Measurements from ENCODE around the gene POLG.

The POLG gene

DNA sequence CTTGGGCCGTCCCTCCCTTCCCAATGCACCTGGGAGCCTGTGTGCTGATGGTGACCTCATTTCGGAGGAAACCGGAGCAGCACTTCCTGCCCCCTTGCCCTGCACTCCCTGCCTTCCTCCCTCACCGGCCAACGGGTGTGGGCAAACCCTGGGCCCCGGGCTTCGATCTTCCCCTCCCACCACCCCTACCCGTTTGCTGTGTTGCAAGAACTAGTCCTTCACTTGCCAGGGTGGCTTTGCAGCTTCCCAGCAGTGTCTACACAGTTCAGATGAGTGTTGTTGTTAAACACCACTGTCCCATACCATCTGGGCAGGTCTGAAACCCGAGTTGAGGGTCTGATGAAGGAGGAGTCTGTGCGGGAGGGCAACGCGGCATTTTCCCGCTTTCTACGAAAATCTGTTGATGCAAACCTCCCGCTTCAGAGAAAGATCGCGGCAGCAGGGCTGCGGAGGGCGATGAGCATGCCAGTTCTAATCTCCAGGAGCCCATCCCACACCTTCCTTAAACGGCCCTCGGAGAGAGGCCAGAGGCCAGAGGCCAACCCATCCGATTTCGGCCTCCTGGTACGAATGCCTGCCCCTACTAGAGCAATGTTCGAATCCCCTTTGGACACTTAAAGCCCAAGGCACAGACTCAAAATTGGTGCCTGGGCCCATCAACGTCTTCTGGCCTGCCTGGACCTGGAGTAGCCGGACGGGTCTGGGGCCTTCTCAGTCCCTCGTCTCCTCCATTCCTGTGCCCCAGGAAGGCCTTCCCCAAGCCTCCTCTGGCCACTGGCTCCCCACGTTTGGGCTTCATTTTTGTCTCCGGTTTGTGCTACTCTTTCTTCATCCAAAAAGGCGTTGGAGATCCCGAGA lies 35.7 kb upstream of the POLG start:
- Histone ChIP-seq H3K18ac (ENCODE audit: low read length) (no peak overlapping the region), H4K12ac (ENCODE audit: low read depth, low read length) (no peak overlapping the region), H4K91ac (ENCODE audit: low read depth, low read length) (no peak overlapping the region), H3K9me3 (ENCODE audit: insufficient read depth, low read depth, low read length) (peaks cover 18% of the 10 kb centered on the region), H3K4me1 (ENCODE audit: control insufficient read depth in 1 of 2, insufficient read depth in 2 of 2, low read length in 2 of 2) (peaks cover 0 to 8% of the 10 kb centered on the region in 2 experiments), H3K79me2 (ENCODE audit: control insufficient read depth, insufficient read depth, low read length, poor library complexity) (no peaks in the 10 kb centered on the region), H3K27me3 (ENCODE audit: insufficient read depth, low read length) (peaks cover 97% of the 10 kb centered on the region), H4K8ac (ENCODE audit: low read depth, low read length) (no peak overlapping the region), H2BK12ac (ENCODE audit: low read length) (no peak overlapping the region), H3K23ac (ENCODE audit: low read length) (no peak overlapping the region), H3K4ac (ENCODE audit: low read depth, low read length) (no peak overlapping the region), H3K9ac (ENCODE audit: low read length) (no peak overlapping the region), H3K36me3 (ENCODE audit: control insufficient read depth in 1 of 2, insufficient read depth in 2 of 2, low read length in 2 of 2) (no peaks in the 10 kb centered on the region), H2BK120ac (ENCODE audit: insufficient read depth, low read length, poor library complexity) (no peak overlapping the region), H2BK5ac (ENCODE audit: low read depth, low read length, poor library complexity) (no peak overlapping the region), H2AK5ac (ENCODE audit: low read length) (no peak overlapping the region), H3K27ac (ENCODE audit: low read depth, low read length) (no peak overlapping the region), H3K4me2 (ENCODE audit: low read length) (no peak overlapping the region), H3K79me1 (ENCODE audit: low read length) (no peaks in the 10 kb centered on the region), H3K4me3 (ENCODE audit: low read depth, low read length) (peak overlapping the region; percentile 31), H2AFZ (ENCODE audit: insufficient read depth, low read length, poor library complexity) (no peak overlapping the region), H3K14ac (ENCODE audit: low read length) (no peak overlapping the region)
- DNase-seq: no peak
- no CpG with 5 or more reads among the region's 33 CpGs for WGBS (ENCODE audit: extremely low coverage, insufficient coverage, insufficient read length)

DNA sequence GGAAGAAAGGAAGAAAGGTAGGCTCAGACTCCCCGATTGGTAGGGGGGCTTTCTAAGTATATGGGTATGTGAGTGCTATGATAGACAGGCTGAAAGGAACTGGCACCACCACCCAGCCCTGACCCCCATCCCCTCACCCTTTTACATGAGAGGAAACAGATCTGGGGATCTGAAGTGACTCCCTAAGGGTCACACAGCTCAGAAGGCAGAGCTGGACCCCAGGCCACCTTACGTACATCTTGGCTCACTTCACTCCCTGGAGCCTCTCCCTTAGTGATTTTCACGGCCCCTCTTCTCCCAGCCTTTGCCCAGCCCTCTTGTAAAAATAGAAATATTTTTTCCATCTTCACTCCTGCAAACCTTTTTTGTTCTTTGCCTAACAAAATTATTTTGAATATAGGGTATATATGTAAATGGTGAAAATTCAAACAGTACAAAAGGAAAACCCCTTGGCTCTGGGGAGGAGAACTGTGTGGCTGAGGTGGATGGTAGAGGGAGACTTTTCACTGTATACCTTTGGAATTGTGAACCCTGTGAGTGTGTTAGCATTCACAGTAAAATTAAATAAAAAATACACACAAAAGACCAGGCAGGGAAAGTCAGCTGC lies 34.8 kb upstream of the POLG start:
- no peak overlapping the region for H4K8ac ChIP-seq (ENCODE audit: low read depth, low read length)
- WGBS (ENCODE audit: extremely low coverage, insufficient coverage, insufficient read length): no CpG with 5 or more reads among the region's 3 CpGs

DNA sequence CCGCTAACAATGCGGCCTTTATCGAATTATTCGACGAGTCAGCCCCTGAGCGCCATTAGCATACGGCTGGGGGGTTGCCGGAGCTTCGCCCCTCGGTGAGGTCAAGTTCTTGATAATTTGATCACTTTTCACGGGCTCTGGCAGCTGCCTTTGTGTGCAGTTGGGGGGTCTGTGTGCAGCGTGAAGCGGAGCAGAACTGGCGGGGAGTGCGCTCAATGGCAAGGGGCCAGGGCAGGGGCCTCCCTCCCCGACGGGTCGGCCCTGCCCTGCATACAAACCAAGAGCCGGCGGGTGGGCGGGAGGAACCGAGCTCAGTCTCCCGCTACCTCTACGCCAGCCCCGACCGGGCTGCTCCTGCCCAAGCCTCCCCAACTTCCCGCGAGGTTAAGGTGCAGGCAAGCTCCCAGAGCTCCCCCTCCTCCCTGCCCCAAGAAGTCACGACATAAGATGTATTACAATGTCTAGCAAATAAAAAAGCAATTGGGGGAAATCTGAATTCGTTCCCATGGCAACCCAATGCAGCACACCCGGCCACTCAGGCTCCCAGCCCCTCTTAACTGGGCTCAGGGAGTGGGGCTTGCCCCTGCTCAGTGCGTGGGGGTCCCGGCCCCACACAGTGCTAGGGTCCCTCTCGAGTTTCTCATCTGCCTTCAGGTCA lies 34.1 kb upstream of the POLG start:
- H2BK12ac ChIP-seq (ENCODE audit: low read length): no peak overlapping the region
- H3K36me3 ChIP-seq (ENCODE audit: control insufficient read depth in 1 of 2, insufficient read depth in 2 of 2, low read length in 2 of 2): no peaks in the 10 kb centered on the region
- H4K8ac ChIP-seq (ENCODE audit: low read depth, low read length): no peak overlapping the region
- H3K23ac ChIP-seq (ENCODE audit: low read length): no peak overlapping the region
- H3K9me3 ChIP-seq (ENCODE audit: insufficient read depth, low read depth, low read length): peaks cover 24% of the 10 kb centered on the region
- no CpG with 5 or more reads among the region's 34 CpGs for WGBS (ENCODE audit: extremely low coverage, insufficient coverage, insufficient read length)
- H3K4ac ChIP-seq (ENCODE audit: low read depth, low read length): no peak overlapping the region
- no peaks in the 10 kb centered on the region for H3K79me1 ChIP-seq (ENCODE audit: low read length)
- H3K4me2 ChIP-seq (ENCODE audit: low read length): no peak overlapping the region
- no peak overlapping the region for H2AFZ ChIP-seq (ENCODE audit: insufficient read depth, low read length, poor library complexity)
- H3K4me1 ChIP-seq (ENCODE audit: control insufficient read depth in 1 of 2, insufficient read depth in 2 of 2, low read length in 2 of 2): peaks cover 0 to 8% of the 10 kb centered on the region in 2 experiments
- H3K27me3 ChIP-seq (ENCODE audit: insufficient read depth, low read length): peaks cover 96% of the 10 kb centered on the region
- DNase-seq: no peak
- no peak overlapping the region for H3K18ac ChIP-seq (ENCODE audit: low read length)
- H3K27ac ChIP-seq (ENCODE audit: low read depth, low read length): no peak overlapping the region
- no peak overlapping the region for H3K14ac ChIP-seq (ENCODE audit: low read length)
- no peak overlapping the region for H2BK5ac ChIP-seq (ENCODE audit: low read depth, low read length, poor library complexity)
- H3K9ac ChIP-seq (ENCODE audit: low read length): no peak overlapping the region
- no peaks in the 10 kb centered on the region for H3K79me2 ChIP-seq (ENCODE audit: control insufficient read depth, insufficient read depth, low read length, poor library complexity)
- H4K91ac ChIP-seq (ENCODE audit: low read depth, low read length): no peak overlapping the region
- H4K12ac ChIP-seq (ENCODE audit: low read depth, low read length): no peak overlapping the region
- no peak overlapping the region for H3K4me3 ChIP-seq (ENCODE audit: low read depth, low read length)
- no peak overlapping the region for H2AK5ac ChIP-seq (ENCODE audit: low read length)
- no peak overlapping the region for H2BK120ac ChIP-seq (ENCODE audit: insufficient read depth, low read length, poor library complexity)

More for the DNA sequence above, 34.8 kb upstream of the POLG start:
- no peak overlapping the region for H2BK120ac ChIP-seq (ENCODE audit: insufficient read depth, low read length, poor library complexity)
- peaks cover 24% of the 10 kb centered on the region for H3K9me3 ChIP-seq (ENCODE audit: insufficient read depth, low read depth, low read length)
- no peaks in the 10 kb centered on the region for H3K79me2 ChIP-seq (ENCODE audit: control insufficient read depth, insufficient read depth, low read length, poor library complexity)
- H3K14ac ChIP-seq (ENCODE audit: low read length): no peak overlapping the region
- no peak overlapping the region for H3K18ac ChIP-seq (ENCODE audit: low read length)
- no peak overlapping the region for H3K9ac ChIP-seq (ENCODE audit: low read length)
- no peak overlapping the region for H4K12ac ChIP-seq (ENCODE audit: low read depth, low read length)
- no peak overlapping the region for H3K4me2 ChIP-seq (ENCODE audit: low read length)
- H3K4me3 ChIP-seq (ENCODE audit: low read depth, low read length): no peak overlapping the region
- no peak overlapping the region for H3K23ac ChIP-seq (ENCODE audit: low read length)
- H3K36me3 ChIP-seq (ENCODE audit: control insufficient read depth in 1 of 2, insufficient read depth in 2 of 2, low read length in 2 of 2): no peaks in the 10 kb centered on the region
- no peak overlapping the region for H2BK12ac ChIP-seq (ENCODE audit: low read length)
- peaks cover 97% of the 10 kb centered on the region for H3K27me3 ChIP-seq (ENCODE audit: insufficient read depth, low read length)
- H3K4me1 ChIP-seq (ENCODE audit: control insufficient read depth in 1 of 2, insufficient read depth in 2 of 2, low read length in 2 of 2): peaks cover 0 to 8% of the 10 kb centered on the region in 2 experiments
- H4K91ac ChIP-seq (ENCODE audit: low read depth, low read length): no peak overlapping the region
- H2AFZ ChIP-seq (ENCODE audit: insufficient read depth, low read length, poor library complexity): no peak overlapping the region
- H2AK5ac ChIP-seq (ENCODE audit: low read length): no peak overlapping the region
- no peak overlapping the region for H3K4ac ChIP-seq (ENCODE audit: low read depth, low read length)
- H3K27ac ChIP-seq (ENCODE audit: low read depth, low read length): no peak overlapping the region
- no peak for DNase-seq
- no peak overlapping the region for H2BK5ac ChIP-seq (ENCODE audit: low read depth, low read length, poor library complexity)
- no peaks in the 10 kb centered on the region for H3K79me1 ChIP-seq (ENCODE audit: low read length)

DNA sequence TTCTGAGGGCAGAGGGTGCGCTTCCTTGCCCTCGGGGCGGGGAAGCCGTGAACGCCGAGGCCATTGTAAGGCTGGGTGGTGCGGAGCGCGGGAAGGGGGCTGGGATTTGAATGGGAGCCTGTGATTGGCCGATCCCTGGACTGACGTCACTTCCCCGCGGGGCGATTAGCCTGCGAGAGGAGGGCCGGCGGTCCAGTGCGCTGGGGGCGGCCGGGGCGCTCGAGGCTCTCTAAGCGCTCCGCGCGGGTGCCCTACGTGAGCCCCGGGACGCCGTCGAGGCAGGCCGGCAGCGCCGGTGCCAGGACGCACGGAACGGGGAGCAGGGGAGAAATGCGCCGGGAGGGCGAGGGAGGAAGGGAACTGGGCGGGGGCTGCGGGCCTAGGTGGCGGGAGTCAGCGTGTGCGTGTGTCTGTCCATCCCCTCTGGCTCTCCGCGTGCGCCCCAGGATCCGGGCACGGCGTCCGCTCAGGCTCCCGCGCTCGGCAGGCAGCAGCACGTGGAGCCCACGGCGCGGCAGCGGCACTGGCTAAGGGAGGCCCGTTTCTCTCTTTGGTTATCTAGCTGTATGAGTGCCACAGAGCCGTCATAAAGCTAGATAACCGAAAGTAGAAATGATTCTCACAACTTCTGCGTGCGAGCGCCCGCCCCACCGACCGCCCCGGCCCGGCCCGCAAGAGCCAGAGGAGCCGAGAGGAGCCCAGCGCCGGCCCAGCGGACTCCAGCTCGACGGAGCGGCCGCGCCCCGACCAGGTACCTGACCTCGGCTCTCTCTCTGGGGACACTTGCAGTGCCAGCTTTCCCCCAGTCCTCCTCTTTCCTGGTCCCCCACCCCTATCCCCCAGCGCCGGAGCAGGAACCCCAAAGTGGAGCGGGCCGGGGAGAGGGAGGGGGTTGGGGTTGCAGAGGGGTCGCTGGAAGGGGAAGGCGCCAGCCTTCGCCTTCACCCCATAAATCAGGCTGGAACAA lies 33.1 kb upstream of the POLG start:
- Histone ChIP-seq H3K18ac (ENCODE audit: low read length) (no peak overlapping the region), H2AK5ac (ENCODE audit: low read length) (no peak overlapping the region), H2BK12ac (ENCODE audit: low read length) (no peak overlapping the region), H3K23ac (ENCODE audit: low read length) (no peak overlapping the region), H4K91ac (ENCODE audit: low read depth, low read length) (no peak overlapping the region), H2BK120ac (ENCODE audit: insufficient read depth, low read length, poor library complexity) (no peak overlapping the region), H3K27me3 (ENCODE audit: insufficient read depth, low read length) (peaks cover 97% of the 10 kb centered on the region), H2AFZ (ENCODE audit: insufficient read depth, low read length, poor library complexity) (no peak overlapping the region), H3K4me2 (ENCODE audit: low read length) (peak overlapping the region; percentile 45), H3K4ac (ENCODE audit: low read depth, low read length) (no peak overlapping the region), H3K36me3 (ENCODE audit: control insufficient read depth in 1 of 2, insufficient read depth in 2 of 2, low read length in 2 of 2) (no peaks in the 10 kb centered on the region), H3K79me1 (ENCODE audit: low read length) (no peaks in the 10 kb centered on the region), H3K4me3 (ENCODE audit: low read depth, low read length) (no peak overlapping the region), H4K8ac (ENCODE audit: low read depth, low read length) (no peak overlapping the region), H2BK5ac (ENCODE audit: low read depth, low read length, poor library complexity) (no peak overlapping the region), H4K12ac (ENCODE audit: low read depth, low read length) (no peak overlapping the region), H3K9ac (ENCODE audit: low read length) (no peak overlapping the region), H3K9me3 (ENCODE audit: insufficient read depth, low read depth, low read length) (peaks cover 22% of the 10 kb centered on the region), H3K27ac (ENCODE audit: low read depth, low read length) (no peak overlapping the region), H3K4me1 (ENCODE audit: control insufficient read depth in 1 of 2, insufficient read depth in 2 of 2, low read length in 2 of 2) (peaks cover 0 to 8% of the 10 kb centered on the region in 2 experiments), H3K14ac (ENCODE audit: low read length) (no peak overlapping the region), H3K79me2 (ENCODE audit: control insufficient read depth, insufficient read depth, low read length, poor library complexity) (no peaks in the 10 kb centered on the region)
- WGBS (ENCODE audit: extremely low coverage, insufficient coverage, insufficient read length): no CpG with 5 or more reads among the region's 90 CpGs
- peak; percentile 88 to 96 for DNase-seq

Data from trophoblast cell (in vitro differentiated cells and primary cell).